Measurements from ENCODE around the gene CROCC2.

The CROCC2 gene

DNA sequence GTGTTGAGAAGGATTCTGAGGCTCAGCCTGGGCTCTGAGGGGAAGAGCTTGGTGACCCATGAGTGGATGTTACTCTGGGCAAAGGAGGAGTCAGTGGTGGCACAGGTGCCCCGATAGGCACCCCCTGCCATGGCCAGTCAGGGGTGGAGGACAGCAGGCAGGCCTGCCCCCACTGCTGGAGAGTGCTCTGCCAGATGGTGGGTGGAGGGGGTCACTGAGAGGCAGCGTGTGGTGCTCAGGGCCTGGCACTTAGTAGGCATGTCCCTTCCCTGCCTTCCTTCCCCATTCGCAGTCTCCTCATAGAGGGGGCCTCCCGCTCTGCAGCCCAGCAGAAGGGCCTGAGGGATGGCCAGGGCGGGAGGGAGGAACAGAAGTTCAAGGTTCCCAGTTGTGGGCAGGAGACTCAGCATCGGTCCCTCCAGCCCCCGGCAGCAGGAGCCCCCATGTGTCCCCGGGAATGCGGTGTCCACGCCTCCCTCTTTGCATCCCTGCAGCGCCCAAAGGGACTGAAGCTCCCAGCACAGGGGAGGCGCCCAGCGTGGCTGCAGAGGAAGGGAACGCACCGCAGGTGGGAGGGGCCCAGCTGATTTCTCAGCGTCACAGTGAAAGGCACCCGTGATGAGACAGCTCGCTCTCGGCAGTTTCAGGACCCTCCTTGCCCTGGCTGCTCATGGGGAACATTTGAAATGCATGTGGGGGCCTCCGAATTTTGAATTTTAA lies 86.6 kb downstream of the CROCC2 start:
- DNase-seq: no peak

- DNase-seq: no peak
Measured at GRCh38 chr2:240993446-240994170, 87.5 kb downstream of the CROCC2 start.

DNA sequence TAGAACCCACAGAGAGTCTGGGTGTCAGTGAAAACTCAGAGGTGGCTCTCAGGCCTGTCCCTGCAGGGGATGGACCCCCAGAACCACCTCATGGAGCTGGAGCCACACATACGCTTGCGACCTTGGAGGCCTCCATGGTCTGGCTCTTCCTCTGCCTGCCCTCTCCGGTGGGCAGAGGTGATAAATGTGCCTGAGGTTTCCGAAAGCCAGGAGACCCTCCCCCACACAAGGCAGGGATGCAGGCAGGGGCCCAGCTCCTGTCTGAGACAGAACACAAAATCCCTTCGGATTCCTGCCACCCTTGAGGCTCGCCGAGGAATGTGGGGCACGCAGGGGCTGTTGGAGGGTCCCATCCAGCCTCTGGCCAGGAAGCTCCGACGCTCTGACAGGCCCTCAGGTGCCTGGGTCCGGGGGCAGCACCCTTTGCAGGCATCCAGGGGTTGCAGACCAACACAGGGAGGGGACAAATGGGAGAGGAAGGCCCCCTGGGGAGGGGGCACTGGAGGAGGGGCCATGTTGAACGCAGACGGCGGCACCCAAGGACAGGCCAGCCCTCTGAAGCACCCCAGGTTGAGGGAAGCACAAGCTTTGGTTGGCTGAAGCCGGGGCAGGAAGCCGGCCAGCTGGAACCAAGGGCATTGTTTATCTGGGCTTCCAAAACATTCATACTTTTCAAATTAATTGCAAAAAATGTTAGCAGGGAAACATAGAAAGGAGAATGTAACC lies 88.2 kb downstream of the CROCC2 start:
- no peak for DNase-seq

GRCh38 chr2:240995041-240996021 lies 89.2 kb downstream of the CROCC2 start:
- no peak for DNase-seq

- DNase-seq: no peak
Measured at GRCh38 chr2:240996161-240996833, 90.2 kb downstream of the CROCC2 start.

DNA sequence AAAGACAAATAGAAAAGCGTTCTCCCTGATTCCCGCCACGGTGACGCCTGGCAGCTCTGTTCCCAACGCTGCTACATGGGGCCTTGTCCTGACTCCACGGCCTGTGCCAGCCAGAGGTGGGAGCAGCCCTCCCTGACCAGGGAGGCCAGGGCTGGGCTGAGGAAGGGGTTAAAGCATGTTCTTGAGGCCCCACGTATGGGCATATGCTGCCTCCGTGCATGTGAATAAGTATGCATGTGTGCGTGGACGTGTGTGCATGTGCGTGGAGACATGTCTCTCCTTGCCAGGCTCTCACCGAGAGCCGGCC lies 90.7 kb downstream of the CROCC2 start:
- no peak for DNase-seq

- no peak for DNase-seq
Measured at GRCh38 chr2:240997141-240997855, 91.2 kb downstream of the CROCC2 start.

GRCh38 chr2:240997856-240998705 lies 91.9 kb downstream of the CROCC2 start, which contains the start of gene SNED1:
SNED1 (plus strand) TSS chr2:240998618; CDS start chr2:240998838, 220 bp downstream.
- peak; percentile 22 for DNase-seq

DNA sequence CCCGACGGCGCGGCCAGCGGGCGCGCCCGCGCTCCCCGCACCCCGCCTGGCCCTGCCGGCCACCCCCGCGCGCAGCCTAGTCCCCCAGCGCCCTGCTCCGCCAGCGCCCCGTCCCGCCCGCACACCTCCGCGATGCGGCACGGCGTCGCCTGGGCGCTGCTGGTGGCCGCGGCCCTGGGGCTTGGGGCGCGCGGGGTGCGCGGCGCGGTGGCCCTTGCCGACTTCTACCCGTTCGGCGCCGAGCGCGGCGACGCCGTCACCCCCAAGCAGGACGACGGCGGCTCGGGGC lies 92.5 kb downstream of the CROCC2 start:
- no peak for DNase-seq

GRCh38 chr2:240998995-240999791 lies 93.1 kb downstream of the CROCC2 start:
- DNase-seq: no peak

GRCh38 chr2:240999873-241000541 lies 93.9 kb downstream of the CROCC2 start:
- DNase-seq: no peak

DNA sequence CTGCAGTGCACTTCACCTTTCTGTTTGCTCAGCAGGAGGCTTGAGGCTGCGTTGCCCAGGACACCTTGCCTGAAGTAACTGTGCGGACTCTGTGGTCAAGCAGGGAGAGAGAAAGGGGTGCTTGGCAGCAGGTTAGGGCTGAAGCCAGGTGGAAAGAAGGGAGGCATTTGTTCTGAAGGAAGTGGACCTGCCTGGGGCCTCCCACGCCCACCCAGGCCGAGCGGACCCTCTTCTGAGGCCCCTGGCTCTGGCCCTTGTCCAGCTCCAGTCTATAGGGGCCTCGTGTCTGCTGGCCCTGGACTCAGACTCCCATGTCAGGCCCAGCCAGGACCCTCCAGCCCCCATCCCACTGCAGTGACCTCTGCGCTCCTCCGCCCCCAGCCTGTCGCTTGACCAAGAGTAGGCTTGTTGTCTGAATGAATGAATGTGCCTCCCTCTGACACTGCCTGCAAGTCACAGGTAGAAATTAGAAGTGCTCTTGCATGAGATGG lies 94.7 kb downstream of the CROCC2 start:
- DNase-seq: no peak

GRCh38 chr2:241001413-241002274 lies 95.5 kb downstream of the CROCC2 start:
- no peak for DNase-seq

GRCh38 chr2:241002275-241003046 lies 96.3 kb downstream of the CROCC2 start:
- DNase-seq: no peak

- no peak for DNase-seq
Measured at GRCh38 chr2:241003047-241003360, 96.9 kb downstream of the CROCC2 start.

DNA sequence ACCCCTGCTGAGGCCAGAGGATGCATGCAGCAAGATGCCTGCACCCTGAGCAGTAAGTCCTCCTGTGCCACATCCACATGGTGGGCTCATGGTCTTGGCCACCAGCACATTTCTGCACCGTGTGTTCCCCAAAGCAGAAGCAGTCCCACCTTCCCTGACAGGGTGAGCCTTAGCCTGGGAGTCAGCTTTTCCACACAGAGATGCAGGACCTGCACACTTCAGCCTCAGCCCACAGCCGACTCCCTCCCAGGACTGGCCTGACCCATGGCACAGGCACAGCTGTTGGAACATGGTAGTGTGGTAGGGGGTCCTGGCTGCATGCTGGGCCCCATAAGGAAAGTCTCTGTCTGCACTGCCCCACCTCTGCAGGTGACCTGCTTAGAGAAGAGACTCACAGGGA lies 97.2 kb downstream of the CROCC2 start:
- no peak for DNase-seq

GRCh38 chr2:241003830-241004564 lies 97.9 kb downstream of the CROCC2 start:
- DNase-seq: no peak

Measured in NCI-H1092 treated with DMSO at 0.1 percent for 48 hours (cell line).